K562 (cell line): ENCODE measurements around the gene KLHDC10. TPM values are rescaled to one million over a fixed set of nuclear protein-coding genes. Genes with fewer than 3 reads are reported as not detected.

Experiments
- ARID3B ChIP-seq: fragments of 250-450 bp; sonication (Bioruptor Pico); IDR thresholded peaks from 2 replicates; pipeline ENCODE4 v1.4.0; 2020; ENCODE audit warnings: borderline replicate concordance
- BDP1 ChIP-seq: IDR thresholded peaks from 3 replicates; pipeline ENCODE4 v1.6.1; 2011; ENCODE audit not compliant: insufficient read length, insufficient read depth
- CBFA2T3 ChIP-seq: fragments of 450-650 bp; IDR thresholded peaks from 2 replicates; pipeline ENCODE4 v1.6.1; 2017
- CEBPB ChIP-seq: fragments of 450-650 bp; IDR thresholded peaks from 2 replicates; pipeline ENCODE4 v1.6.1; 2016; ENCODE audit warnings: missing genetic modification characterization, missing compliant biosample characterization
- CSDE1 ChIP-seq, 2 experiments: fragments of 450-650 bp; IDR thresholded peaks; 2 replicates each; pipeline ENCODE4 v1.6.1; 2016; ENCODE audit warnings: mild to moderate bottlenecking in 1 of 2
- EHMT2 ChIP-seq: fragments of 450-650 bp; IDR thresholded peaks from 2 replicates; pipeline ENCODE4 v1.6.1; 2018; ENCODE audit warnings: antibody characterized with exemption
- FOXA1 ChIP-seq: fragments of 450-650 bp; IDR thresholded peaks from 2 replicates; pipeline ENCODE4 v1.6.1; 2016; ENCODE audit warnings: mild to moderate bottlenecking, borderline replicate concordance
- FOXK2 ChIP-seq, 2 experiments: fragments of 450-650 bp; IDR thresholded peaks in 1 of 2; conservative IDR thresholded peaks in 1 of 2; 2 replicates each; pipeline ENCODE4 v1.6.1; 2016; ENCODE audit warnings: low read depth in 2 of 2, mild to moderate bottlenecking in 1 of 2
- GATAD2A ChIP-seq: fragments of 450-650 bp; IDR thresholded peaks from 2 replicates; pipeline ENCODE4 v1.6.1; 2017
- GMEB1 ChIP-seq: fragments of 250-450 bp; sonication (Bioruptor Pico); IDR thresholded peaks from 2 replicates; pipeline ENCODE4 v1.4.0; 2020; ENCODE audit warnings: mild to moderate bottlenecking
- IRF1 ChIP-seq: sonication (generic); formaldehyde crosslinking; IDR thresholded peaks from 2 replicates; pipeline ENCODE4 v1.8.0; 2022; ENCODE audit warnings: missing genetic modification reagents, mild to moderate bottlenecking, borderline replicate concordance
- NCOA1 ChIP-seq: fragments of 450-650 bp; IDR thresholded peaks from 2 replicates; pipeline ENCODE4 v1.6.1; 2016; ENCODE audit warnings: low read depth
- NR2C2 ChIP-seq, 2 experiments: fragments of 200-800 bp in 1 of 2; sonication (Bioruptor generic) in 1 of 2; sonication (generic) in 1 of 2; formaldehyde crosslinking in 1 of 2; IDR thresholded peaks; 2 replicates each; pipeline versions ENCODE4 v1.6.1 to v1.8.0; 2016 to 2022; ENCODE audit warnings: mild to moderate bottlenecking in 1 of 2, missing compliant biosample characterization in 1 of 2, missing genetic modification characterization in 1 of 2, missing genetic modification reagents in 1 of 2
- PCBP1 ChIP-seq: fragments of 200-400 bp; formaldehyde crosslinking; IDR thresholded peaks from 2 replicates; pipeline ENCODE4 v1.6.1; 2018; ENCODE audit warnings: mild to moderate bottlenecking, low read depth, low read length; ENCODE audit not compliant: poor library complexity, severe bottlenecking
- RHOXF2B ChIP-seq: fragments of 250-450 bp; sonication (Bioruptor Pico); conservative IDR thresholded peaks from 2 replicates; pipeline ENCODE4 v1.5.1; 2021
- TFAM ChIP-seq: fragments of 250-450 bp; sonication (Bioruptor Pico); conservative IDR thresholded peaks from 2 replicates; pipeline ENCODE4 v1.5.0; 2021; ENCODE audit warnings: mild to moderate bottlenecking, moderate library complexity
- ZNF143 ChIP-seq: sonication (generic); formaldehyde crosslinking; IDR thresholded peaks from 2 replicates; pipeline ENCODE4 v1.9.0; 2022; ENCODE audit warnings: mild to moderate bottlenecking, missing genetic modification reagents
- ZNF174 ChIP-seq: fragments of 250-450 bp; sonication (Bioruptor Pico); IDR thresholded peaks from 2 replicates; pipeline ENCODE4 v1.4.0; 2020; ENCODE audit warnings: mild to moderate bottlenecking
- ZNF449 ChIP-seq: fragments of 250-450 bp; sonication (Bioruptor Pico); IDR thresholded peaks from 2 replicates; pipeline ENCODE4 v1.8.0; 2022; ENCODE audit warnings: moderate library complexity, mild to moderate bottlenecking, inconsistent platforms
- ZNF780A ChIP-seq: fragments of 250-450 bp; sonication (Bioruptor Pico); IDR thresholded peaks from 2 replicates; pipeline ENCODE4 v1.5.0; 2021; ENCODE audit warnings: mild to moderate bottlenecking
- polyA plus RNA-seq, 8 experiments: library from polyadenylated mRNA; depleted of rRNA in 4 of 8; stranded (reverse) in 5 of 8; unstranded in 3 of 8; fragments of >200 nt; fragmentation: Nextera tagmentation in 2 of 8; fragmentation: Illumina TruSeq in 1 of 8; extraction: Ambion mirVana in 2 of 8; extraction: Trizol in 1 of 8; gene quantifications; 2 replicates each; pipeline versions ENCODE4 v1.2.1 to v1.2.3, GENCODE V29; 2011 to 2014; ENCODE audit warnings: inconsistent platforms in 1 of 8, missing spikeins in 1 of 8
- total RNA-seq, 7 experiments: library from RNA; depleted of rRNA in 6 of 7; stranded (reverse); fragments of >200 nt in 6 of 7; fragmentation: Illumina TruSeq in 2 of 7; extraction: Trizol in 2 of 7; gene quantifications; 2 replicates each; pipeline versions ENCODE4 v1.2.1 to v1.2.3, GENCODE V29; 2011 to 2021; ENCODE audit warnings: low replicate concordance in 1 of 7
- TF ChIP-seq, protein P1 (sequence below): fragments of 250-450 bp; sonication (Bioruptor Pico); IDR thresholded peaks from 2 replicates; pipeline ENCODE4 v1.5.1; 2021; ENCODE audit warnings: mild to moderate bottlenecking

Gene KLHDC10
- total and polyA plus RNA-seq, 9 of the 15 experiments (the other 6 are each of a cell fraction or from before 2014, with no cell fraction given) = 9.8 to 80.5 (median 31.4) TPM

GRCh38 chr7:130069978-130070860 lies at the start of gene KLHDC10 (continued):
- TF ChIP-seq ZNF449 (CRISPR knock-in tag) (no peak), BDP1 (no peak), EHMT2 (no peak), FOXK2 (conservative IDR thresholded peaks at IDR 0.05 in 1 of 2, IDR thresholded peaks at IDR 0.05 in 1 of 2; ENCODE audit: low read depth in 2 of 2) (peak; percentile 83 to 90; a peak in 3 of 4 replicates), ZNF143 (no peak), NR2C2 (CRISPR knock-in tag; IDR thresholded peaks at IDR 0.05) (no peak), NR2C2 (tag; IDR thresholded peaks at IDR 0.05) (peak; percentile 76; the same call in 1 of the 2 replicates), CSDE1 (IDR thresholded peaks at IDR 0.05) (peak in 1 of 2 experiments; percentile 87; a peak in 1 of 4 replicates), PCBP1 (no peak), IRF1 (no peak; the same call in 1 of the 2 replicates), GATAD2A (peak; percentile 66; the same call in 1 of the 2 replicates), CBFA2T3 (no peak), RHOXF2B (CRISPR knock-in tag) (no peak), GMEB1 (CRISPR knock-in tag) (peak; percentile 63; the same call in 1 of the 2 replicates), CEBPB (tag) (no peak), ARID3B (CRISPR knock-in tag) (no peak), TFAM (no peak), FOXA1 (no peak), ZNF780A (CRISPR knock-in tag) (no peak), NCOA1 (0 out of 2 replicates have a peak, but pooled peaks have one; percentile 46), ZNF174 (CRISPR knock-in tag) (no peak)
- TF ChIP-seq, protein P1, sequence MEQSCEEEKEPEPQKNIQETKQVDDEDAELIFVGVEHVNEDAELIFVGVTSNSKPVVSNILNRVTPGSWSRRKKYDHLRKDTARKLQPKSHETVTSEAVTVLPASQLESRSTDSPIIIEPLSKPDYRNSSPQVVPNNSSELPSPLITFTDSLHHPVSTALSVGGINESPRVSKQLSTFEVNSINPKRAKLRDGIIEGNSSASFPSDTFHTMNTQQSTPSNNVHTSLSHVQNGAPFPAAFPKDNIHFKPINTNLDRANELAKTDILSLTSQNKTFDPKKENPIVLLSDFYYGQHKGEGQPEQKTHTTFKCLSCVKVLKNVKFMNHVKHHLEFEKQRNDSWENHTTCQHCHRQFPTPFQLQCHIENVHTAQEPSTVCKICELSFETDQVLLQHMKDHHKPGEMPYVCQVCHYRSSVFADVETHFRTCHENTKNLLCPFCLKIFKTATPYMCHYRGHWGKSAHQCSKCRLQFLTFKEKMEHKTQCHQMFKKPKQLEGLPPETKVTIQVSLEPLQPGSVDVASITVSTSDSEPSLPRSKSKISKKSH = no peak
